HuH-7 (cell line): ENCODE measurements around the gene HAUS3.

Experiments
- DNase-seq: peaks from one replicate; pipeline ENCODE4 v3.0.0; 2011; ENCODE audit warnings: low spot score

Gene HAUS3

DNA sequence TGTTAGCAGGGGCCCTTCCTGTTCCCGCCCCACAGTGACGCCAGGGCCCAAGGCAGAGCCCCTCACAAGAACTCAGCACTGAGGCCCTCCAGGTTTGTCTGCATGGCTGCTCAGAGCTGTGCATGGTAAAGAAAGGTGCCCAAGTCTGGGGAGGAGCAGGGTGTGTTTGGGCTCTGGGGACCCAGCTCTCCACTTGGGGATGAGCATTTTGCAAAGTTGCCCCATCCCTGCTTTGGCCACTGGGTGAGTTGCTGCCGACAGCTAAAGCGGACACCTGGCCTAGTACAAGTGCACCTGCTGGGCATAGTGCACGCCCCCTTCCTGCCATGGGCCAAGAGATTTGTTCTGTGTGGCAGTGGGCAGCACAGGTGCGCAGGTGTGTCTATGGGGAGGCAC lies 22.0 kb upstream of the HAUS3 start:
- DNase-seq = no peak

DNA sequence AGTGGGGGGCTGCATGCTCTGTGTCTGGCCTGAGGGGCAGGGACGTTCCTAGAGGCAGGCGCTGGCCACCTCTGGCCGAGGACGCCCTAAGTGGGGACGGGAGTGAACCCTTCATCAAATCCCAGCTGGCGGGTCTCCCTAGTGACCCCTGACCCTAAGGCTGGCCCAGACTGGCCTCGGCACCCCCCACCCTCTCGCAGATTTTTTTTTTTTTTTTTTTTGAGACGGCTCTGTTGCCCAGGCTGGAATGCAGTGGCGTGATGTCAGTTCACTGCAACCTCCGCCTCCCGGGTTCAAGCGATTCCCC lies 21.0 kb upstream of the HAUS3 start:
- DNase-seq = no peak

DNA sequence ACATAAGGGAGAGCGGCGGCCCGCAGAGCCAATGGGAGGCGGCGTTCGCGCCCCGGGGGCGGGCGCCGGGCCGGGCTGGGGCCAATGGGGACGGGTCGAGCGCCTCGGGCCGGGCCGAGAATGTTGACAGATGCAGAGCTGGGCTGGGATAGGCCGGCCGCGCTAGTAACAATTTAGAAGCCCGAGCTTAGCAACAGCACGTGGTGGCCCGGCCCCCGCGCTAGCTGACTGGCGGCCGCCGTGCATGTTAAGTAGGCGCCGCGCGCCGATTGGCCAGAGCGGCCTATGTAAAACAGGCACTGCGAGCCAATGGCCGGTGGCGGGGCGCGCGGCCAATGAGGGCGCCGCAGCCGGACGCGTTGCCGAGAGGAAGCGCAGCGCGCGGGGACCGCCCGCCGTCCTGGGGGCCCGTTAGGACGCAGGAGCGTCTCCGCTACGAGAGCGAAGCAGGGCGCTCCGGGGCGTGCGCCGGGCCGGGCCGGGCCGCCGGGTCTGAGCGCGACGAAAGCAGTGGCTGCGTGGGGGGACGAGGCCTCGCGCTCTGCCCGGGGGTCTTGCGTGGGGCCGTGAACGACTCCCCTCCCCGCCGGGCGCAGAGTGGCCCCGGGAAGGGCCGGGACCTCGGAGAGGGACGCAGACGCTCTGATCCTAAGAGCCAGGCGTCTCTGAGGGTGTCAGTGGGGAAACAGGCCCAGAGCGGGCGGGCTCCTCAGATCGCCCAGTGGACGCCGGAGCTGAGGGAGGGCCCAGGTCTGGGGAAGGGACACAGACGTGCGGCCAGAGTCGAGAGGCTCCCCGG lies 20.4 kb upstream of the HAUS3 start:
- peak; percentile 100 for DNase-seq

DNA sequence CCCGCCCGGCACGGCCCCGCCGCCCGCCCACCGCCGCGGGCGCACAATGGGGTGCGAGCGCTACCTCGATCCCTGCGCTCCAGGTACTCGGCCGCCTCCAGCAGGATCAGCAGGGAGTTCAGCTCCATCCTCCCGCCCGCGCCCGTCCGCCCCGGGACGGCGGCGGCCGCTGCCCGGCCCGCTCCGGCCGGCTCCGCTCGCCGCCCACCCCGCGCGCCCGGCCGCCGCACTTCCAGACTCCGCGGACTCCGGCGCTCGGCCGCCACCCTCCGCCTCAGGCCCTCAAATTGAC lies 19.9 kb upstream of the HAUS3 start, which contains the start of gene MXD4:
Gene MXD4, minus strand, starts transcription at position 257 of the 292 bp plus-strand sequence. Its CDS starts 129 bp downstream, at position 128.
- no peak for DNase-seq

DNA sequence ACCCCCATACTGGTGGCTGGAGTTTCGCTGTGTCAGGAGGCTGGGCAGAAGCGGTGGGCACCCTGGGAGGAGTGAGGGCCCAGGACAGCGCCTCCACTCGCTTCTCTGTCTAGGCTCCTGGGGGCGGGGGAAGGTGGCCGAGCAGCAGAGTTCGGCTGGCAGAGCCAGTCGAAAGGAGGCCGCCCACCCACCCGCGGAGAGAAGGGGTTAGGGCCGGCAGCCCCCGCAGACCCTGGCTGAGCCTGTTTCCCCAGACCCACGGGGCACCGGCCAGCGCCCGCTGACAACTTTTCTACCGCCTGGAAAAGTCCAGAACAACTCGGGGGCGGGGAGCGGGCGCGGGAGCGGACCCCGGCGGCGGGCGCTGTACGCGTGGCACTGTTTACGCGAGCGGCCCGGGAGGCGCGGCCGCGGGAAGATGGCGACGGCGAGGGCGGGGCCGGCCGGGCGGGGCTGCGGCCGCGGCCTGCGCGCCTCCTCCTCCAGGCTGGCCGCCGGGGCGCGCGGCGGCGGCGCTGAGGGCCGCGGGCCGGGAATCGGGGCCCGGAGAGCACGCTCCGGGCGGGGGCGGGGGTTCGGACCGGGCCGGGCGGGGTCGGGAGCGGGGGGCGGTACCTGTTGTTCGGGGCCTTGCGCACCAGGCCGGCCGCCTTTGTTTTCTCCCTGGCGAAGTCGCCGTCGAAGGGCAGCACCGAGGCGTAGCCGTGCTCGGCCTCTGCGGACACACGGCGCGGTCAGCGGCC lies 19.4 kb upstream of the HAUS3 start:
- peak; percentile 56 for DNase-seq

DNA sequence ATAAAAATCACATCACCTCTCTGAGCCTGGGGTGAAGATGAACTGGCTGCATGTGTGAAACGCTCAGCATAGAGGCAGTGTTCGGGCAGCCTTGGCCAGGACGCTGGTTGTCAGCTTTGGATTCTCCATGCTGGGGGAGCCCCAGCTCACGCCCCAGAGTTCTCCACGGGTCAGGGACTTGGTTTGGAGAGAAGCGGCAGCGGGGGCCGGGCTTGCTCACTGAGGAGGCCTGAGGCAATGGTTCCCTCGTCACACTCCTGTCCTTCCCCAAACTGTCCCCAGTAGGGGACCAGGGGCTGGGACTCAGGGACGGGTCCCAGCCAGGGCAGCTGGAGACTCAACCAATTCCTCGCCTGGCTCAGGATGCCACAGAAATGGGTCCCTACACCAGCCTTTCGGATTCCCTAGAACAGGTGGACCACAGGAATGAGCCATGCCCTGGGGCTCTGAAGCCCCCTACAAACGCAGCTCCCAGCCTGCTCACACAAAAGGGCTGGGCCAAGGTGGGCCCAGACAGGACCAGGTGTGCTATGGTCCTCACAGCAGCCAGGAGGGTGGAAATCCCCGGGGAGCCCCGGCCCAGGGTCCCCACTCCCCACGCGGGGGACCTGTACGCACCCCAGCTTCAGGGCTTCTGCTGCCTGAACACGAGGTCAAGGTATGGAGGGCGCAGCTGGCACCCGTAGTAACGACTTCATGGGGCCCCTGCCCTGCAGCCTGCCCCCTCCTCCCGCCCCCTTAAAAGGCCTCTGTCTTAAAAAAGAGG lies 18.6 kb upstream of the HAUS3 start:
- no peak for DNase-seq

DNA sequence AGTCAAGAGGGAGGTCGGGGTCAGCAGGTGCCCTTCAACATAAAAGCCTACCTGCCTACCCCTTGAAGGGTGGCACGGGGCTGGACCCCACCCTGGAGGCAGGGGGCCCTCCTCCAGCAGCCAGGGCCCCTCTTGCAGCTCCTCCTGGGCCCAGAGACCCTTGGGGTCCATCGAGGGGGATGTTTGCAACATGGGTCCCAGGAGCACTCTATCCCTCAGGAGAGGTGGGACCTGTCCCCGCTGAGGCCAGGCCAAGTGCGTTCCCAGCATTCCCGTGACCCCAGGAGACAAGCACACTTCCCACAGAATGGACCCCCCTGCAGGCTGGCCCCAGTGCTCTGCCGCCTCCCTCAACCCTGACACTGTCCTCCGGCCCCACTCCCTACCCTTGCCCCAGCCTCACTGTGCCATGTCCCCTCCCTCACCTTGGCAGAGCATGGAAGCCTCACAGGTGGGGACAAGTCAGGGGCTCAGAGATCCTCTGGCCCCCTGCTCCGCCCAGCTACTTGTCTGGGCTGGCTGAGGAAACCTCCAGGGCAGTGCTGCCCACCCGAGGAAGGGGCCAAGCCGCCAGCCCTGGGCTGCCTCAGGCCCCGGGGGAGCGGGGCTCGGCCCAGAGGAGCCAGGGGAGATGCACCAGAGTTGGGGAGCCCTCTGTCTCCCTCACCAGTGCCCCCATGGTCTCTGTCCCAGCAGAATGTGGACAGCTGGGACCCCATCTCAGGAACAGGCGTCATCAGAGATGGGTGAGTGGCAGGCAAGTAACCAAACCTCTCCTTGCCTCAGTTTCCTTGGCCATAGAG lies 17.8 kb upstream of the HAUS3 start:
- DNase-seq = no peak

DNA sequence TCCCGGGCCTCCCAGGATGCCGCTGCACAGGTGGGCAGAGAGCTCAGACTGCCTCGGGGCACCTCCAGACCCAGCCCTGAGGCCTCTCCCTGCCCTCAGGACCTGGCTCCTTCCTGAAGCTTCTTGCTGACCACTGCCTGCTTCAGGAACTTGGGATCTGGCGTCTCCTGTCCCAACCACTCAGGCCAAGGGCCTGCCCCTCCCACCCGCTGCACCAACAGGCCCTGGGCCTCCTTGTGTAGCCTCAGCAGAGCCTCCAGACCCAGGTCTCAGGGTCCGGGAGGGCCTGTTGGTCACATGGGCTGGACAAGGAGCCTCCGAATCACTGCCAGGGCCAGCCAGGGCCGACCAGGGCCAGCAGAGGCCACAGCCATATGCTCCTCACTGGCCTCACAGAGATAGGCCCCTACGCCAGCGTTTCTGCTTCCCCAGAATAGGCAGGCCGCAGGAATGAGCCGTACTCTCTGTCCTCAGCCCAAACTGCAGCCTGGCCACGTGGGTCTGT lies 17.2 kb upstream of the HAUS3 start:
- no peak for DNase-seq

DNA sequence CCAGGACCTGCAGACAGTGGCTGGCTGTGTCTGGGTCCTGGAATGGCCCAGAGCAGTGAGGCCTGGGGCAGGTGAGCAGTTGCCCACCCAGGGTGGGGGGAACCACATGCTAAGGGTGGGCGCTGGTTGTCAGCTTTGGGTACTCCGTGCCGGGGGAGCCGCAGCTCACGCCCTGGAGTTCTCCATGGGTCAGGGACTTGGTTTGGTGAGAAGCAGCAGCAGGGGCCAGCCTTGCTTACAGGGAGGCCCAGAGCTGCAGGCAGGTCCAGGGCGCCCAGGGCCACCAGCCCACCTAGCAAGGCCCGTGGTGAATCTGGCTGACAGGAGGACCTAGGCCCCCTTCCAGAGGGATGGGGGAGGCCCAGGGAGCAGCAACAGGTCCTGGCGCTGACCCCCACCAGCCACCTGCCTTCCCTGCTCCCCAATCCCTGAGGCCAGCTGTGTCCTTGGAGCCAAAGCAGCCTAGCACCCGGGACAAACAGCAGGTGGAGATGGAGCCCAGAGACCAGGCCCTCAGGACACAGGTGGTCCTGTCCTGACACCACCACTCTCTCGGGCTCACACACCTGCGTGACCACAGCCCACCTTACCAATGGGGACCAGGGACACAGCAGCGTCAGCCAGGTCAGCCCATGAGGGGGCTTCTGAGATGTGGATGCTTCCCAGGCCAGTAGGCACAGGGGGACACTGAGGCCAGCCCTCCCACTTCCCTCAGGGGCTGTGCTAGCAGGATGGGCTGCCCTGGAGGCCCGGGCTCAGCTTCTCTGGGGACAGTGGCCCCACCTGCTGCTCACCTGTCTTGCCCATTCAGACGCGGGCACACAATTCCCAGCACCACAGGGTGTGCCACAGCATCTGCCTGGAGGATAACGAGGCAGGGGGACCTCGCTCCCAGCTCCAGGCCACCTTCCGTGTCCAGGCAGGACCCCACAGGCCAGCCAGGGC lies 16.4 kb upstream of the HAUS3 start:
- DNase-seq = no peak

DNA sequence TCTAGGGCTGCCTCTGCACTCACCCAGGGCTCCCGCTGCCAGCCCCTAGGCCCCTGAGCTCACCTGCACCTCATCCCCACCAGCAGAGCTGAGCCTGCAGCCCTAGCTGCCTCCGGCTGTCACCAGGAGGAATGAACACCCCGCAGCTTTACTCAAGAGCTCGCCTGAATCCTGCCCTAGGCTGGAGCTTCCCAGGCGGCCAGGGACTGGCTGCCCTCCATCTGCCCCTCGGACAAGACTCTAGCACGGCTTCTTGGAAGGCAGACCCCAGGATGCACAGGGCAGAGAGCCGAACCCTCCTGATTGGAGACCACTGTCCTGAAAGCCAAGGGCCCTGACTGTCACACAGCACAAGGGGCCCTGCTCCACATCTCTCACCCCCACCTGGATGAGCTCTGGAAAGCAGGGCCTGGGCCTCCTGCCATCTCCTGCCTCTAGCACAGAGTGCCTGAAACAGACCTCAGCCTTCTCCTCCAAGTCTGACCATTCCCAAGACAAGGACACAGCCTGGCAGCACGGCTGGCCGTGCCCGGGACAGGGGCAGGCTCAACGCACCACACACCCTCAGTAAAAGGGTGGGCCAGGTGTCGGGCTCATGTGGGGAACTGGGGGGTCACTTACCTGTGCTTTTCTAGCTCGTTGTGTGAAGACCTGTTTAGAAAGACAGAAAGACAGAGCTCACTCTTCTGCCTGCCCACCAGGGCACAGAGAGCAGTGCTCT lies 15.6 kb upstream of the HAUS3 start:
- no peak for DNase-seq

DNA sequence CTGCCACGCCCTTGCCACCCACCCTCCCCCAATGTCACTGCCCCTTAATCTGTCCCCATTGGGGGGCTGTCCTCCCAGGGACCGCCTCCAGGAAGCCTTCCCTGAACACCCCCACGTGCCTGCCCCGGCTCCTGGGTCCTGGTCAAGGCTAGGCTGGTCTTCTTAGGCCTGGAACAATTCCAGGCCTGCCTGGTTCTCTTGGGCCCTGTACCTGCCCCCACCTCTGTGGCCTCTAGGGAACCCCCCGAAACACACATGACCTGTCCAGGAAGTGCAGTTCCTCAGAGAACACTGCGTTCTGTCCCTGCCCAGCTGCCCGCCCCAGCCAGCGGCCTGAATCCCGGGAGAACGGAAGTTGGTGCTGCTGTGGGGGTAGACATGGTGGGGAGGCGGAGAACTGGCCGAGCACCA lies 14.9 kb upstream of the HAUS3 start:
- DNase-seq = no peak

DNA sequence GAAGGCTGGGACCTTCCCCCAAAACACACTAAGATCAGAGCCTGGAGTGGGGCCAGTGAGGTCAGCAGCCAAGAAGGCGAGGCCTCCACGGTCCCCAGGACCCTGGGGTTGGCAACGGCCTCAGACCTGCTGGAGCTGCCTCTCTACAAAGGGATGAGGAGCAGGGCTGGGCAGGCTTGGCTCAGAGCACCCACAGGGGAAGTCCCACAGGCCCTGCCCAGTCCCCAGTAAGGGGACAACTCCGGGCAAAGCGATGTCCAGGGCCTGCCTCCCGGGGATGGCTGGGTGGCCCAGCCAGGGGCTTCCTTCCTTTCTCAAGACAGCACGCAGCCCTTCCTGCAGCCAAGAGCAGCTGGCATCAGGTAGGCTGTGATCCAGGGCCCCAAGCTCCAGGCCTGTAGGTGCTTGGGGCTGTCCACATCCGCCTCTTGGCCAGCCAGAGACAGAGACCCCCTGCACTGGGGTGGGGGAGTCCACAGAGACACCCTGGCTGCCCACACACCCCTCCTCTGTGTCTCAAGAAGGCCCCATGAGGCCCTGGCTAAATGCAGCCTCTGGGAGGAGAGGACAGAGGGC lies 14.3 kb upstream of the HAUS3 start:
- DNase-seq = no peak

DNA sequence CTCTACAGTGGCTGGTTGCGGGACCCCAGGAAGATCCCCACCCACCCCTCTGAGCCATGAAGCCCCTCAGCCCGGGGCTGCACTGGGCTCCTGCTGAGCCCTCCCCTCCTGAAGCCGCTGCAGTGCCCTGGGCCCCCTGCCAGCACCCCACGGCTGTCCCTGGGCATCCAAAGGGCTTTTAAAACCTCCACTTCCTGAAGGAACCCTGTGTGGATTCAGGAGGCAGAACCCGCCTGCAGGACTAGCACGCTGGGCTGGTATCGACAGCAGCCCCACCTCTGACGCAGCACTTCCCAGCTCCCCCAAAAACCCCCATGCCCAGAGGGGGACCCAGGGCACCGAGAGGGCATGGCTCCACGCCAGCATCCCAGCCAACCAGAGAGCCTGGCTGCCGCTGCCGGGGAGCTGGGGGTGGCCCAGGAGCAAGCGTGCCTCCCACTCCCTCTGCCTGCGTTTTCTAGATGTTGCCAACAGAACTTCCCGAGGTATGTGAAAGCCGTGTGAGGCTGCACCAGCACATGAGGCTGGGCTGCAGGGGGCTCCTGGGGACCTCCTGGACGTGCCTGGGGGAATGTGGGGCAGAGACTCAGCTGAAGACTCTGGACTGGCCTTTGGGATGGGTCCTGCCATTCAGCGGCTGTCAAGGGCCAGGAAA lies 13.7 kb upstream of the HAUS3 start:
- no peak for DNase-seq

DNA sequence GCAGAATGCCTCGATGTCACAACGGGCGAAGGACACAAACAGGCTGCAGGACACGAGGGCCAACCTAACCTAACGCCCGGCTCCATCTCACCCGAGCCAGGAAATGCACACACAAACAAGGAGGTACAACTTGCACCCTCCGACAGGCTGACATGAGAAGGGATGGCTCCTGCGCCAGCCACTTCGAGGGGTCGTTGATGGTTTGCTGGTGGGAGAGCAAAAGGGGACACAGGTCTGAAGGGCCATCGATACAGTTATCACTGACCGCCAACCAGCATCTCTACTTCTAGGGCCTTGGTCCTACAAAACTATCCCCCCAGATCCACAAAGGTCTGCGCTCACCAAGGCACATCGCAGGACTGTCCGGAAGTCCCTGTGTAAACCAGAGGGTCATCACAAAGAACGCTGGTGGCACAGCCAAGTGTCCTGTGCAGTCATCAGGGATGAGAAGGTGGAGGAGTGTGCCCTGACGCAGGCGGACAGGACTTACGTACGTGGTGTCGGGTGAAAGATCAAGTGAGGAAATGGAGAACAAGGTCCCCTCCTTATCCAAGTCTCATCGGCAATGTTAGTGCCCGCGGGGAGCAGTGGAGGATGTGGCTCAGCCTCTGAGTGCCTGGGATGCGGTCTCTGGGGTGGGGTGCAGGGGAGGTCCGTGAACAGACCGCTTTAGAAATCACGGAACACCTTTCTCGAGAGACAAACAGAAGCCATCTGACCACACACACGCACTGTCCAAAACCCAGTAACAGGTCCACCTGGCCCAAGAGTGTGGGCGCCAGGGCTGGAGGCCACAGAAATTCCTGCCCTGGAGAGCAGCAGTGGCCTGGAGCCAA lies 13.0 kb upstream of the HAUS3 start:
- DNase-seq = no peak

DNA sequence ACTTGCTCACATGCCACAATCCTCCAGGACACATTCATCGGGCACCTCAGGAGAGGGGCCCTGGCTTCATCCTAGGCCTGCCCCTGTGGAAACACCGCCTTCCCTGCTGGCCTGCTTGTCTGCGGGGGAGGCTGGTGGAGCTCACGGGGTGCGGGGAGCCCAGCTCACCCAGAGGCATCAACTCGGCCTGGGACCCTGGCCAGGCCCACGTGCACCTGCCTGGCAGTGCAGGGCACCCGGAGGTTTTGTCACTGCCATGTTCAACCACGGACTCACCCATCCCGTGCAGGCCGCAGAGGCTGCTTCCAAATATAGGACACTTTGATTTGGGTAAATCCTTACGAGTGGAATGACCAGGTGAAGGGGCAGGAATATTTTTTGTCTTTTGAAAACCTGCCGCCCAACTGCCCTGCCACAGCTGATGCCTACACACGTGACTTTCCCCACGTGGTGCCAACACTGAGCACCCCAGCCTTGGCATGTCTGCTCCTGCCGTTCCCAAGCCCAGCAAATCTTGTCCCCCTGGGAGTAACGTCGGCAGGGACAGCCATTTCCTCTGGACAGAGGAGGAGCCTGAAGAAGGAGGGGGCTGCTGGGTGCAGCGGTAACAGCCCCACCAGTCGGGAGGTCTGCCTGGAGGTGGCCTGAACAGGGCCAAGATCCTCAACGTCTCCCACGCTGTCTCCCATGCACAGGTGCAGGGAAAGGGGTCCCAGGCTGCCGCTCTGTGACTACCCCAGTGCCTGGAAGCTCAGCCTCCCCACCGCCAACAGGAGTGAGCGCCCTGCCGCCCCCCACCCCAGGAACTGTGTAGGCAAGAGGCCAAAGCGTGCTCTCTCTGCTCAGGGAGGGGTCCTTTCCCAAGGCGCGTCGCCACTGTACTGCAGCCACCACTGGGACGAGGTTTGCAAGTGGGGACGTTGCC lies 11.5 kb upstream of the HAUS3 start:
- no peak for DNase-seq

DNA sequence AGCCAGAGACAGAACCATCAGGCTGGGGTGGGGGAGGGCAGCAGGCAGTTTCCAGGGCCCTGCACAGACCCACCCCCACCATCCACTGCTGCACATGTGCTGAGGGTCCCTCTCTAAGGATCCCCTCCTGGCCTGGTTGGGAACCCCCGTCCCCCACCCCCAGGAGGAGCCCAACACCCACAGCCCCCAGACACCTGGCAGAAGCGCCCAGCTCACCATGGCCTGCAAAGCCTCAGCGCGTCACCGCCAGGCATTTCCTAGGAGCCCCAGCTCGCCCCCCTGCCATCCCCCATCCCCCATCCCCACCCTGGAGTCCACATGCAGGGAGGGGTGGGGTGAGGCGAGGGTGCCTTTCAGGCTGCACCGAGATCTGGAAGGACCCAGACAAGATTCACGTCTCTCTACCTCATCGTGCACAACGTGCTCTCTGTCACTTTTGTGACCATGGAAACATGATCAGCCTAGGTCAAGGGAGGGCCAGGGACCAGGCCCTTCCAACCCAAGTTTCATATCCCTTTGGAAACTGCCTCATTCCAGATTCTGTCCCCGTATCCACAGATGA lies 10.7 kb upstream of the HAUS3 start:
- DNase-seq = no peak
